ACC112 (cell line): ENCODE measurements around the gene ACCS.
A peak's percentile ranks its signal among the peaks of the same experiment; 100 is the strongest.

Source experiments
- H2AFZ ChIP-seq: fragments of 200-600 bp; sonication (generic); one replicate; pipeline ENCODE4 v1.6.0; 2017; ENCODE audit warnings: antibody characterized with exemption, low read length; ENCODE audit not compliant: unreplicated experiment
- H3K27ac ChIP-seq: fragments of 200-600 bp; sonication (generic); 2 replicates; pipeline ENCODE4 v1.5.1; 2014; ENCODE audit warnings: low read depth, mild to moderate bottlenecking, antibody characterized with exemption, low read length, moderate library complexity
- H3K27me3 ChIP-seq: fragments of 200-600 bp; sonication (generic); 2 replicates; pipeline ENCODE4 v1.6.1; 2014; ENCODE audit warnings: mild to moderate bottlenecking, antibody characterized with exemption, low read length, moderate library complexity, mixed read lengths; ENCODE audit not compliant: insufficient read depth
- H3K36me3 ChIP-seq: fragments of 200-600 bp; sonication (generic); 2 replicates; pipeline ENCODE4 v1.6.1; 2016; ENCODE audit warnings: mild to moderate bottlenecking, antibody characterized with exemption, low read length, moderate library complexity, mixed read lengths; ENCODE audit not compliant: insufficient read depth
- H3K4me1 ChIP-seq: fragments of 200-600 bp; sonication (generic); one replicate; pipeline ENCODE4 v1.6.1; 2016; ENCODE audit warnings: low read length, mixed read lengths; ENCODE audit not compliant: insufficient read depth, unreplicated experiment, control insufficient read depth
- H3K4me3 ChIP-seq: fragments of 200-600 bp; sonication (generic); 2 replicates; pipeline ENCODE4 v1.5.1; 2014; ENCODE audit warnings: mild to moderate bottlenecking, low read depth, low read length
- H3K79me2 ChIP-seq: fragments of 200-600 bp; sonication (generic); one replicate; pipeline ENCODE4 v1.6.0; 2016; ENCODE audit warnings: low read length; ENCODE audit not compliant: control insufficient read depth, unreplicated experiment, insufficient read depth

Gene ACCS

GRCh38 chr11:44088871-44089270, 22.8 kb downstream of the ACCS start:
- Histone ChIP-seq H3K79me2 (no peaks in the 10 kb centered on the region), H3K4me1 (no peaks in the 10 kb centered on the region), H3K27me3 (no peaks in the 10 kb centered on the region), H2AFZ (no peak overlapping the region), H3K27ac (no peak overlapping the region), H3K36me3 (no peaks in the 10 kb centered on the region), H3K4me3 (no peak overlapping the region)

- H3K4me3 ChIP-seq: no peak overlapping the region
- H3K4me1 ChIP-seq: no peaks in the 10 kb centered on the region
- no peaks in the 10 kb centered on the region for H3K36me3 ChIP-seq
- no peak overlapping the region for H2AFZ ChIP-seq
- no peak overlapping the region for H3K27ac ChIP-seq
- no peaks in the 10 kb centered on the region for H3K79me2 ChIP-seq
- H3K27me3 ChIP-seq: no peaks in the 10 kb centered on the region
Observed at GRCh38 chr11:44090539-44090938, 24.5 kb downstream of the ACCS start.

- Histone ChIP-seq H3K27me3 (no peaks in the 10 kb centered on the region), H3K4me1 (peaks cover 7% of the 10 kb centered on the region), H3K4me3 (no peak overlapping the region), H3K36me3 (no peaks in the 10 kb centered on the region), H2AFZ (no peak overlapping the region), H3K79me2 (peaks cover 13% of the 10 kb centered on the region), H3K27ac (no peak overlapping the region)
Observed at GRCh38 chr11:44094260-44094868, 28.3 kb downstream of the ACCS start.

GRCh38 chr11:44095506-44096359, 29.7 kb downstream of the ACCS start, which contains the start of gene EXT2:
Gene EXT2, plus strand, starts transcription at chr11:44095678. Its CDS starts 12,035 bp downstream, at chr11:44107713.
- Histone ChIP-seq H3K36me3 (no peaks in the 10 kb centered on the region), H3K4me3 (peak within 1 kb of the TSS; percentile 93), H3K27ac (no peak within 1 kb of the TSS), H3K79me2 (peaks cover 20% of the 10 kb centered on the region), H2AFZ (peak within 1 kb of the TSS; percentile 72), H3K4me1 (peaks cover 7% of the 10 kb centered on the region), H3K27me3 (no peaks in the 10 kb centered on the region)

- H3K4me3 ChIP-seq: peak overlapping the region; percentile 93
- H3K27ac ChIP-seq: no peak overlapping the region
- H2AFZ ChIP-seq: no peak overlapping the region
- no peaks in the 10 kb centered on the region for H3K27me3 ChIP-seq
- H3K4me1 ChIP-seq: peaks cover 7% of the 10 kb centered on the region
- no peaks in the 10 kb centered on the region for H3K36me3 ChIP-seq
- H3K79me2 ChIP-seq: peaks cover 20% of the 10 kb centered on the region
Observed at GRCh38 chr11:44096360-44097185, 30.5 kb downstream of the ACCS start.

GRCh38 chr11:44097821-44098220, 31.8 kb downstream of the ACCS start:
- H3K4me3 ChIP-seq: no peak overlapping the region
- H3K27ac ChIP-seq: no peak overlapping the region
- H3K4me1 ChIP-seq: peaks cover 7% of the 10 kb centered on the region
- H3K36me3 ChIP-seq: no peaks in the 10 kb centered on the region
- H2AFZ ChIP-seq: no peak overlapping the region
- H3K79me2 ChIP-seq: peaks cover 20% of the 10 kb centered on the region
- no peaks in the 10 kb centered on the region for H3K27me3 ChIP-seq

- no peaks in the 10 kb centered on the region for H3K27me3 ChIP-seq
- no peak overlapping the region for H2AFZ ChIP-seq
- no peak overlapping the region for H3K27ac ChIP-seq
- H3K4me3 ChIP-seq: no peak overlapping the region
- H3K4me1 ChIP-seq: peaks cover 15% of the 10 kb centered on the region
- H3K36me3 ChIP-seq: no peaks in the 10 kb centered on the region
- peaks cover 18% of the 10 kb centered on the region for H3K79me2 ChIP-seq
Observed at GRCh38 chr11:44101098-44101497, 35.0 kb downstream of the ACCS start.

GRCh38 chr11:44104481-44105294, 38.6 kb downstream of the ACCS start:
- Histone ChIP-seq H3K4me3 (no peak overlapping the region), H3K27me3 (no peaks in the 10 kb centered on the region), H2AFZ (no peak overlapping the region), H3K27ac (peak overlapping the region; percentile 4; the same call in 1 of the 2 replicates), H3K79me2 (peaks cover 7% of the 10 kb centered on the region), H3K36me3 (no peaks in the 10 kb centered on the region), H3K4me1 (peaks cover 8% of the 10 kb centered on the region)

GRCh38 chr11:44108260-44108659, 42.2 kb downstream of the ACCS start:
- Histone ChIP-seq H3K79me2 (no peaks in the 10 kb centered on the region), H3K27ac (no peak overlapping the region), H3K36me3 (no peaks in the 10 kb centered on the region), H3K4me3 (no peak overlapping the region), H3K27me3 (no peaks in the 10 kb centered on the region), H3K4me1 (peaks cover 8% of the 10 kb centered on the region), H2AFZ (no peak overlapping the region)

- H3K36me3 ChIP-seq: no peaks in the 10 kb centered on the region
- no peaks in the 10 kb centered on the region for H3K79me2 ChIP-seq
- H3K4me3 ChIP-seq: no peak overlapping the region
- H3K4me1 ChIP-seq: no peaks in the 10 kb centered on the region
- no peak overlapping the region for H3K27ac ChIP-seq
- H3K27me3 ChIP-seq: no peaks in the 10 kb centered on the region
- no peak overlapping the region for H2AFZ ChIP-seq
Observed at GRCh38 chr11:44110231-44110679, 44.2 kb downstream of the ACCS start.
